ENCODE data around the gene SPINK14.

SPINK14 gene

GRCh38 chr5:148202531-148203203 lies 34.3 kb downstream of the SPINK14 start, which contains the start of gene SPINK6:
Gene SPINK6, plus strand, starts transcription at chr5:148203042. Its CDS starts 55 bp downstream, at chr5:148203097.
- DNase-seq, result no peak

GRCh38 chr5:148205044-148205806 lies 36.9 kb downstream of the SPINK14 start:
- DNase-seq, result no peak

DNA sequence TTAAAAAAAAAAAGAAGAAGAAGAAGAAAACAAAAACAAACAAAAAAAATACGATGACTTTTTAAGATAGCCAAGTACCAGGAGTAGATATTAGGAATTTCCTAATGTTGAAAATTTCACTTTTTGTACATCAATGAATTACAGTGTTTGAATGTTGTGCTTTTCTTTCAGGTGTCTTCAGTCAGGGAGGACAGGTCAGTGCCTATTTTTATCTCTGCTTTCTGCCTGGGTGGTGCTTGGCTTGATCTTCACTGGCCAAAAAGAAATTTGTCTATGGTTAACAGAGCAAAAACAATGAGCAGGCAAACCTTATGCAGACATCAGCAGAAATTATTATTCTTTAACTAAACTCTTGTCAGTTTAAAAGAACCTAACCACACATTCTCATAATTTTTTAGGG lies 37.5 kb downstream of the SPINK14 start:
- no peak for DNase-seq

DNA sequence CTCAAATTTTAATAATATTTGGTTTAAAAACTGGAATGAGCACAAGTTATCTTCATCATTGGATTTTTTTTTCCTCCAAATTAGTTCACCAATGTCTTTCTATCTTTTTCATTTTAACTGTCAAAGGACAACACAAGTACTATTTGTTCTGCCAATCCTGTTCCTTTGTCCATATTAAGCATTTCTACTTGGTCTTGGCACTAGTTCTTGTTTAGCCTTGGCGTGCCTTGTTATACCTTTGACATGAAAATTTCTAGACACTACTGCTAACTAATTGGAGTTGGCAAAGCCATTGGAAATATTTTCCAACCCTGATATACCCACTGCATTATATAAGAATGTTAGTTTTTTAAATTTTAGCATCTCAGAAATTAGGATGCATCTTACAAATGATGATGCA lies 38.3 kb downstream of the SPINK14 start:
- no peak for DNase-seq

DNA sequence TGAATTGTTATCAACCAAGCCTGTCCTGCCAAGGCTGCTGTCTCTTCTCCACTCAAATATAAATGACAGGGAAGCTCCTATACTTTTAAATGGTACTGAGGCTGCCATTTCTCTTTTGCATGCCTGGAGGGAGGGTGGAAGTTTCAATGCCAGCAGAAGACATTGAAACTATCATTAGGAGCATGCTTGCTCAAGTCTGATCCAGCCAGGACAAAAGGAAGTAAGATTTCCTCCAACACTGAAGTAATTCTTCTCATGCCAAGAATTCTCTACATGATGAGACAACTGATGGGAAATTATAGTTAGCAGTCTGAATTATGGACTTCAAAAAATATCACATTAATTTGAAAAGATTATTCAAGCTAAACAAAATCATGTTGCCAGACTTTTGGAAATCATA lies 39.9 kb downstream of the SPINK14 start:
- DNase-seq, result no peak

DNA sequence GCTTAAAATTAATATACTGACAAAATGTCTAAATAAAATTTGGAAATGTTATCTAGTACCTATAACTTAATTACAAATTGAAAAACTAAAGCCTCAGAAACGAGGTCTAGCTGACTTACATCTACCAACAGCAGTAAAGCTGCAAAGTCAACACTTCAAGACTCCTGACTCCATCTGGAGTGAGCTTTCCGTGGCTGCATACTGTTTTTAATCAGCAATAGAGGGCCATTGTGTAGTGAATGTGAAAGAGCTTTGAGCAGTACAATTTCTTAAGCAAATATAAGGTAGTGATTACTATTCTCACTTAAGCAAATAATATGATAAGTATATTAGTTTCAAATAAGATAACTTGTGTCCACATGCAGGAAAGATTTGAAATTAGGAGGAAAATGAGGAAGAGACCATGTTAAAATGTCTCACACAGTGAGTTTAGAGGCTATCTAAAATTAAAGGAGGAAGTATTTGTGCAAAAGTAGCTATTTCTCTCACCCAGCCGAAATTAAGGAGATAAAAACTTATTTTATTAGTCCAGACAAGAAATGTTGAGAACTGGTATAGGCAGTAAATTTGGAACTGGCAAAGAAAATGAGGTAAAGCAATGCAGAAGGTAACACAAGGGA lies 40.9 kb downstream of the SPINK14 start:
- DNase-seq, result peak; percentile 26

DNA sequence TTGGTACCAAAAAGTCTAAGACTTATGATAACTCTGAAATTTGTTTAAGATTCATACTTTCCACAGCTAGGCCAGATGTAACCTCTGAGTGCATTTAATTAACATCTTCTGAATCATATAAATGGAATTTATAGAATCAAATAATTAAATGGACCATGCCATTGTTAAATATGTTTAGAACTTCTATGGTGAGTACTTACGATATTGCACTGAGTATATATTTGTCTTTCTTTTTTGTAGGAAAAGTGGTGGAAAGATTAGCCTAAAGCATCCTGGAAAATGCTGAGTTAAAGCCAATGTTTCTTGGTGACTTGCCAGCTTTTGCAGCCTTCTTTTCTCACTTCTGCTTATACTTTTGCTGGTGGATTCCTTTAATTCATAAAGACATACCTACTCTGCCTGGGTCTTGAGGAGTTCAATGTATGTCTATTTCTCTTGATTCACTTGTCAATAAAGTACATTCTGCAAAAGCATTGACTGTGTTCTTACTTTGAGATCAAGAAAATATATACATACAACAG lies 46.4 kb downstream of the SPINK14 start:
- DNase-seq, result no peak

DNA sequence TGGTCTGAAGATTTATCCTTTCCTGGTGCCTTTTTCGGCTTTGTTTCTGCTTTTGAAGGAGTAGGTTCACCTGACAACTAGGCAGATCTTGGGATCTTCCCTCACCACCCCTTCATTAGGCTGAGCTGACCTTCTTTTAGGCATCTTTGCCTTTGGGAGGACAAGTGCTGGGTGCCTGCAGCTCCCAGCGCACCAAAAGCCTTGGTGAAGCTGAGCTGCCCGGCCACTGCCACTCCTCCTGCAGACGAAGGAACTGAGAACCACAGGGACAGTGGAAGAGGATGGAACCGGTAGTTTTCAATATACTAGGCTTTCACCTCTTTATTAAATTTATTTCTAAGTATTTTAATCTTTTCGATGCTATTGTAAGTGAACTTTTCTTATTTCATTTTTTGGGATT lies 53.2 kb downstream of the SPINK14 start:
- no peak for DNase-seq

DNA sequence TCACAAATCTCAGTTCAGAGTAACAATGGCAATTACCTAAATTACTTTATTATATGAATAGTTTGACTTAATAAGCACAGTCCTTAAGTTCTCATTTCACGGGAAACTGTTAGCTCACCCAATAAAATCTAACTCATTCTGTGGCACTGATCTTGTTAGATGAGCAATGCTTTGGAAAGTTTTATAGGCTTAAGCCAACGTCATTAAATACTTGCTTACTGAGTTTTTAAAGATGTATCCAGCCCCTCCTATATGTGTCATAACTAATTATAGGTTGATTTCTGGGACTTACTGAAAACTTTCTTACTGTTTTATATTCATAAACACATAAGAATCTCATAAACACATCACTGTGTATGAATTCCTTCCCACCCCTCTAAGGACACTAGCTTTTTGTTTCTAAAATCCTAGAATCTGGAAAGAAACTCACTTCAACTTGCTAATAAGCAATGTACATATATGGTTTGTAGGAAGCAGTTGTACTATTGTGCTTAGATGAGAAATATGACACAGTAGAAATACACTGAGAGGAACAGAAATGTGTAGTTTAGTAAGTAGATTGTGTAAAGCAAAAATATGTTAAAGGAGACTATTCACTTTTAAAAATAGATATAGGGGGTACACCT lies 55.9 kb downstream of the SPINK14 start:
- DNase-seq, result no peak

Measured in NCI-H146 (cell line).